GM06990 (cell line): Measurements from ENCODE around the gene ULBP2.

ENCODE experiments used
- DNase-seq: peaks from one replicate; pipeline ENCODE4 v3.0.0-alpha.2; 2011; ENCODE audit not compliant: insufficient read length; ENCODE audit errors: extremely low read depth
- H3K27me3 ChIP-seq: replicated peaks from 2 replicates; pipeline ENCODE4 v1.6.0; 2011; ENCODE audit warnings: low read length; ENCODE audit not compliant: control insufficient read depth, insufficient read depth
- H3K36me3 ChIP-seq: 2 replicates; pipeline ENCODE4 v1.5.1; 2011; ENCODE audit warnings: low read length; ENCODE audit not compliant: control insufficient read depth, insufficient read depth
- H3K4me3 ChIP-seq: replicated peaks from 2 replicates; pipeline ENCODE4 v1.5.1; 2011; ENCODE audit warnings: low read depth, mild to moderate bottlenecking, control low read depth, low read length
- CTCF ChIP-seq: IDR thresholded peaks from 2 replicates; pipeline ENCODE4 v1.5.1; 2011; ENCODE audit warnings: low read length, control low read depth, mild to moderate bottlenecking, inconsistent platforms; ENCODE audit not compliant: insufficient read depth, poor library complexity, severe bottlenecking

The ULBP2 gene

GRCh38 chr6:149897855-149898744 lies 43.7 kb upstream of the ULBP2 start, which contains the start of gene RAET1E:
RAET1E (minus strand) TSS chr6:149898113; CDS start chr6:149890901, 7,212 bp downstream.
- Histone ChIP-seq H3K27me3 (peaks cover 2% of the 10 kb centered on the region), H3K4me3 (no peak within 1 kb of the TSS), H3K36me3 (no peaks in the 10 kb centered on the region)
- TF ChIP-seq CTCF = no peak
- no peak for DNase-seq

- H3K27me3 ChIP-seq = peaks cover 2% of the 10 kb centered on the region
- DNase-seq = no peak
Observed at GRCh38 chr6:149898966-149899365, 42.8 kb upstream of the ULBP2 start.

GRCh38 chr6:149899486-149899885 lies 42.3 kb upstream of the ULBP2 start:
- no peak for TF ChIP-seq CTCF
- Histone ChIP-seq H3K4me3 (no peak overlapping the region), H3K36me3 (no peaks in the 10 kb centered on the region), H3K27me3 (peaks cover 2% of the 10 kb centered on the region)
- no peak for DNase-seq

More at GRCh38 chr6:149898966-149899365, 42.8 kb upstream of the ULBP2 start:
- Histone ChIP-seq H3K36me3 (no peaks in the 10 kb centered on the region), H3K4me3 (no peak overlapping the region)
- TF ChIP-seq CTCF = no peak

GRCh38 chr6:149899926-149900619 lies 41.7 kb upstream of the ULBP2 start:
- Histone ChIP-seq H3K27me3 (peaks cover 2% of the 10 kb centered on the region), H3K4me3 (no peak overlapping the region), H3K36me3 (no peaks in the 10 kb centered on the region)
- TF ChIP-seq CTCF = no peak
- DNase-seq = no peak

GRCh38 chr6:149900620-149901443 lies 41.0 kb upstream of the ULBP2 start:
- H3K36me3 ChIP-seq = no peaks in the 10 kb centered on the region
- H3K27me3 ChIP-seq = peaks cover 2% of the 10 kb centered on the region
- TF ChIP-seq CTCF = no peak
- H3K4me3 ChIP-seq = no peak overlapping the region
- DNase-seq = no peak
